Natural killer cell (primary cell): ENCODE measurements around the gene CREB5. TPM values are rescaled to one million over a fixed set of nuclear protein-coding genes. Genes with fewer than 3 reads are reported as not detected.

Experiments
- ATAC-seq, 3 donors: fragments of 150-1000 bp in 2 of 3; fragments of 200-7000 bp in 1 of 3; cut with Tn5 transposase; 1 replicate in 1 of 3; 2 replicates in 2 of 3; pipeline ENCODE4 v1.10.0; 2021; ENCODE audit warnings: mild to moderate bottlenecking in 2 of 3, moderate library complexity in 2 of 3
- DNase-seq, 2 donors: peaks; one replicate each; pipeline versions ENCODE4 v3.0.0 to v3.0.0-alpha.2; 2013 to 2021; ENCODE audit warnings: mixed read lengths in 1 of 2
- H3K27ac ChIP-seq: one replicate; pipeline ENCODE4 v1.5.1; 2013; ENCODE audit warnings: mild to moderate bottlenecking, low read length
- H3K27me3 ChIP-seq: one replicate; pipeline ENCODE4 v1.6.1; 2013; ENCODE audit warnings: low read length; ENCODE audit not compliant: control insufficient read depth, insufficient read depth
- H3K36me3 ChIP-seq: one replicate; pipeline ENCODE4 v1.6.1; 2013; ENCODE audit warnings: low read length; ENCODE audit not compliant: control insufficient read depth, insufficient read depth
- H3K4me1 ChIP-seq: one replicate; pipeline ENCODE4 v1.6.1; 2013; ENCODE audit warnings: low read length; ENCODE audit not compliant: control insufficient read depth, insufficient read depth
- H3K4me3 ChIP-seq: one replicate; pipeline ENCODE4 v1.5.1; 2013; ENCODE audit warnings: low read length
- H3K9me3 ChIP-seq: one replicate; pipeline ENCODE4 v1.6.1; 2013; ENCODE audit warnings: low read length; ENCODE audit not compliant: control insufficient read depth, insufficient read depth
- H3K27ac Mint-ChIP-seq, 2 donors: one replicate each; pipeline ENCODE4 v1.8.0; 2022; ENCODE audit warnings: mild to moderate bottlenecking in 2 of 2, mixed read lengths in 2 of 2, moderate library complexity in 1 of 2
- H3K27me3 Mint-ChIP-seq, 2 donors: one replicate each; pipeline ENCODE4 v1.8.0; 2022; ENCODE audit warnings: low read depth in 2 of 2, mixed read lengths in 2 of 2
- H3K36me3 Mint-ChIP-seq: one replicate; pipeline ENCODE4 v1.8.0; 2022; ENCODE audit warnings: mixed read lengths
- H3K4me1 Mint-ChIP-seq, 2 donors: one replicate each; pipeline ENCODE4 v1.8.0; 2022; ENCODE audit warnings: mixed read lengths in 2 of 2
- H3K4me3 Mint-ChIP-seq: one replicate; pipeline ENCODE4 v1.8.0; 2022; ENCODE audit warnings: mild to moderate bottlenecking, moderate library complexity, mixed read lengths
- H3K9me3 Mint-ChIP-seq, 2 donors: one replicate each; pipeline ENCODE4 v1.8.0; 2022; ENCODE audit warnings: mixed read lengths in 2 of 2
- WGBS: methylation state at CpG from one replicate; pipeline ENCODE4 v1.1.7; 2013; ENCODE audit warnings: missing lambda C conversion rate; ENCODE audit not compliant: insufficient coverage; 5-methylcytosine and 5-hydroxymethylcytosine counted together
- intact Hi-C: fragments of 100-400 bp; cut with micrococcal nuclease; formaldehyde crosslinking; loops from one replicate; pipeline ENCODE4 v1.14.2; 2022
- total RNA-seq, 4 donors: library from RNA; stranded (reverse); fragments of 120-200 nt in 1 of 4; gene quantifications; one replicate each; pipeline versions ENCODE4 v1.2.3 to v1.2.4, GENCODE V29; 2013 to 2022
- TF ChIP-seq, protein P1 (sequence below): fragments of 200-600 bp; IDR thresholded peaks from one replicate; pipeline ENCODE4 v1.8.0; 2022; ENCODE audit warnings: antibody characterized with exemption

The CREB5 gene
- total RNA-seq, 3 donors from 2014 or later (not counting 1 experiment from before 2014, with no cell fraction given) = 0.52 to 7.0 (median 0.89) TPM

GRCh38 chr7:28488061-28488791, 75.9 kb downstream of the CREB5 start:
- Mint-ChIP-seq H3K4me3 (no peak overlapping the region), H3K9me3 (no peaks in the 10 kb centered on the region), H3K4me1 (no peaks in the 10 kb centered on the region), H3K27me3 (peaks cover 3 to 30% of the 10 kb centered on the region in 2 donors), H3K27ac (no peak overlapping the region), H3K36me3 (no peaks in the 10 kb centered on the region)
- H3K27ac ChIP-seq = no peak overlapping the region
- DNase-seq = no peak
- 75% methylated on average over 5 of the region's 9 CpGs for WGBS
- H3K4me1 ChIP-seq = no peaks in the 10 kb centered on the region
- TF ChIP-seq, protein P1, sequence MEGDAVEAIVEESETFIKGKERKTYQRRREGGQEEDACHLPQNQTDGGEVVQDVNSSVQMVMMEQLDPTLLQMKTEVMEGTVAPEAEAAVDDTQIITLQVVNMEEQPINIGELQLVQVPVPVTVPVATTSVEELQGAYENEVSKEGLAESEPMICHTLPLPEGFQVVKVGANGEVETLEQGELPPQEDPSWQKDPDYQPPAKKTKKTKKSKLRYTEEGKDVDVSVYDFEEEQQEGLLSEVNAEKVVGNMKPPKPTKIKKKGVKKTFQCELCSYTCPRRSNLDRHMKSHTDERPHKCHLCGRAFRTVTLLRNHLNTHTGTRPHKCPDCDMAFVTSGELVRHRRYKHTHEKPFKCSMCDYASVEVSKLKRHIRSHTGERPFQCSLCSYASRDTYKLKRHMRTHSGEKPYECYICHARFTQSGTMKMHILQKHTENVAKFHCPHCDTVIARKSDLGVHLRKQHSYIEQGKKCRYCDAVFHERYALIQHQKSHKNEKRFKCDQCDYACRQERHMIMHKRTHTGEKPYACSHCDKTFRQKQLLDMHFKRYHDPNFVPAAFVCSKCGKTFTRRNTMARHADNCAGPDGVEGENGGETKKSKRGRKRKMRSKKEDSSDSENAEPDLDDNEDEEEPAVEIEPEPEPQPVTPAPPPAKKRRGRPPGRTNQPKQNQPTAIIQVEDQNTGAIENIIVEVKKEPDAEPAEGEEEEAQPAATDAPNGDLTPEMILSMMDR = no peak
- intact Hi-C loops = no loop called here
- H3K27me3 ChIP-seq = no peaks in the 10 kb centered on the region
- no peak for ATAC-seq
- H3K9me3 ChIP-seq = no peaks in the 10 kb centered on the region
- no peak overlapping the region for H3K4me3 ChIP-seq
- no peaks in the 10 kb centered on the region for H3K36me3 ChIP-seq

- Histone ChIP-seq H3K4me1 (no peaks in the 10 kb centered on the region), H3K9me3 (no peaks in the 10 kb centered on the region), H3K27ac (no peak overlapping the region), H3K36me3 (no peaks in the 10 kb centered on the region), H3K27me3 (no peaks in the 10 kb centered on the region), H3K4me3 (no peak overlapping the region)
- intact Hi-C loops = no loop called here
- TF ChIP-seq, protein P1 = no peak
- Mint-ChIP-seq H3K36me3 (no peaks in the 10 kb centered on the region), H3K27me3 (peaks cover 9 to 40% of the 10 kb centered on the region in 2 donors), H3K27ac (no peak overlapping the region), H3K9me3 (no peaks in the 10 kb centered on the region), H3K4me1 (no peaks in the 10 kb centered on the region), H3K4me3 (no peak overlapping the region)
- DNase-seq (no peak), ATAC-seq (no peak)
- WGBS = 88% methylated on average over 11 of the region's 11 CpGs
Observed at GRCh38 chr7:28490831-28491230, 78.5 kb downstream of the CREB5 start.

DNA sequence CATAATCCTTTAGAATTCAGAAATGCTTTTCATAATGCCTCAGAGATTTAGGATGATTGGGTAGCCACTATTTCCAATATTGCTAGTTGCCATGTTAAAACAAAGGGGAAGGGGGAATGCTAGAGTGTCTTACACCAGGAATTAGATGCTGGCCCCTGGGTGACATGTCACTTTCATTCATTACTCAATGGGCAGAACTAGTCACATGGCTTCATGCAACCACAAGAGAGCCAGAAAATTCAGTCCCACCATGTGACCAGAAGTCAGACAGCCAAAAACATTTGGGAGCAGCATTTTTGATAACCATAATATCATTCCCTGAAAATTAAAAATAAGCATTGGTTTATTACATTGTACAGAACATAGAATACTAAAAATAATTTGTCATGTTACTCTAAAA, 81.2 kb downstream of the CREB5 start:
- TF ChIP-seq, protein P1 = no peak
- DNase-seq (no peak), ATAC-seq (no peak)
- Mint-ChIP-seq H3K27ac (no peak overlapping the region), H3K4me3 (no peak overlapping the region), H3K4me1 (no peaks in the 10 kb centered on the region), H3K9me3 (no peaks in the 10 kb centered on the region), H3K27me3 (peaks cover 9 to 52% of the 10 kb centered on the region in 2 donors), H3K36me3 (no peaks in the 10 kb centered on the region)
- intact Hi-C loops = no loop called here
- no peak overlapping the region for H3K4me3 ChIP-seq
- H3K4me1 ChIP-seq = no peaks in the 10 kb centered on the region
- H3K27ac ChIP-seq = no peak overlapping the region
- no peaks in the 10 kb centered on the region for H3K36me3 ChIP-seq
- H3K9me3 ChIP-seq = no peaks in the 10 kb centered on the region
- H3K27me3 ChIP-seq = no peaks in the 10 kb centered on the region

- Histone ChIP-seq H3K36me3 (no peaks in the 10 kb centered on the region), H3K27me3 (peaks cover 2% of the 10 kb centered on the region), H3K9me3 (no peaks in the 10 kb centered on the region), H3K4me1 (no peaks in the 10 kb centered on the region), H3K4me3 (no peak overlapping the region), H3K27ac (no peak overlapping the region)
- 73% methylated on average over 2 of the region's 2 CpGs for WGBS
- H3K9me3 Mint-ChIP-seq = no peaks in the 10 kb centered on the region
- H3K27me3 Mint-ChIP-seq = peaks cover 12 to 41% of the 10 kb centered on the region in 2 donors
- H3K36me3 Mint-ChIP-seq = no peaks in the 10 kb centered on the region
- DNase-seq (no peak), ATAC-seq (no peak)
- no peak overlapping the region for H3K27ac Mint-ChIP-seq
- H3K4me1 Mint-ChIP-seq = no peaks in the 10 kb centered on the region
- no peak overlapping the region for H3K4me3 Mint-ChIP-seq
- intact Hi-C loops = no loop called here
- TF ChIP-seq, protein P1 = no peak
Observed at GRCh38 chr7:28497009-28497408, 84.7 kb downstream of the CREB5 start.
